HFF-Myc (cell line): ENCODE data around the gene HAX1.

ENCODE experiments used
- DNase-seq: peaks from one replicate; pipeline ENCODE4 v3.0.0-alpha.2; 2011; ENCODE audit warnings: low read depth; ENCODE audit errors: extremely low read depth
- H3K4me3 ChIP-seq: replicated peaks from 2 replicates; pipeline ENCODE4 v1.5.1; 2011; ENCODE audit warnings: low read depth, mild to moderate bottlenecking, control low read depth, low read length
- CTCF ChIP-seq: IDR thresholded peaks from 2 replicates; pipeline ENCODE4 v1.5.1; 2012; ENCODE audit warnings: mild to moderate bottlenecking, low read depth, low read length, control low read depth; ENCODE audit errors: missing control alignments

HAX1 gene

GRCh38 chr1:154323493-154323892 lies 51.1 kb downstream of the HAX1 start:
- DNase-seq = no peak
- no peak overlapping the region for H3K4me3 ChIP-seq
- TF ChIP-seq CTCF = no peak

- TF ChIP-seq CTCF = no peak
These were observed 51.8 kb downstream of the HAX1 start for GRCh38 chr1:154324241-154324640.

GRCh38 chr1:154324669-154325582 lies 52.5 kb downstream of the HAX1 start, which contains the start of gene ATP8B2:
TSS of gene ATP8B2 (plus strand) at chr1:154325525. CDS start at chr1:154328142, 2,617 bp downstream.
- peak within 1 kb of the TSS; percentile 86 for H3K4me3 ChIP-seq
- DNase-seq = peak; percentile 32
- TF ChIP-seq CTCF = peak; percentile 93

More at GRCh38 chr1:154324241-154324640, 51.8 kb downstream of the HAX1 start:
- DNase-seq = no peak
- peak overlapping the region; percentile 86 for H3K4me3 ChIP-seq
